ENCODE results near the gene NSG2.

NSG2 gene

GRCh38 chr5:174047472-174048099 is 2.1 kb downstream of the NSG2 start:
- H3K27me3 Mint-ChIP-seq: peaks cover 31% of the 10 kb centered on the region
- H3K4me3 Mint-ChIP-seq: no peak overlapping the region
- no peaks in the 10 kb centered on the region for H3K36me3 Mint-ChIP-seq
- peaks cover 7% of the 10 kb centered on the region for H3K9me3 Mint-ChIP-seq (ENCODE audit: low read depth)
- H3K4me1 Mint-ChIP-seq (ENCODE audit: low read depth): no peaks in the 10 kb centered on the region
- no peak overlapping the region for H3K27ac Mint-ChIP-seq

GRCh38 chr5:174052636-174053035 is 7.1 kb downstream of the NSG2 start:
- Mint-ChIP-seq H3K9me3 (ENCODE audit: low read depth) (no peaks in the 10 kb centered on the region), H3K27me3 (peaks cover 5% of the 10 kb centered on the region), H3K4me1 (ENCODE audit: low read depth) (no peaks in the 10 kb centered on the region), H3K36me3 (no peaks in the 10 kb centered on the region), H3K27ac (no peak overlapping the region), H3K4me3 (no peak overlapping the region)

DNA sequence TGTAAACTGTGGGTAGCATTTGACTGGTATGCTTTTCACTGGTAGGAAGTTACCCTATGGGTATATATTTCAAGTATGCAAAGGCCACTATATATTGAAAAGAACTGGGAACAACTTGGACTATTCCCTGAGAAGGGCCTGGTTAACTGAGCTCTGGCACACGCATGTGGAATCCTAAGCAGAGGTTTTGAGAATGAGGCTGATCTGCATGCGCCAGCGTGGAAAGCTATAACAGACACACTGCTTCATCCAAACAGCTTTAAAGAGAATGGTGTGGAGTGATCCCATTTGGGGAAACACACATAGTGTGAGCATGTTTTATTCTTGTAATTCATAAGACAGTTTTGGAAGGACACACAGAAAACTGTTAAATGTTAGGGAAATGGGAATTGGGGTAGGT is 8.4 kb downstream of the NSG2 start:
- Mint-ChIP-seq H3K9me3 (ENCODE audit: low read depth) (no peaks in the 10 kb centered on the region), H3K27ac (no peak overlapping the region), H3K36me3 (no peaks in the 10 kb centered on the region), H3K27me3 (peaks cover 3% of the 10 kb centered on the region), H3K4me1 (ENCODE audit: low read depth) (no peaks in the 10 kb centered on the region), H3K4me3 (no peak overlapping the region)

DNA sequence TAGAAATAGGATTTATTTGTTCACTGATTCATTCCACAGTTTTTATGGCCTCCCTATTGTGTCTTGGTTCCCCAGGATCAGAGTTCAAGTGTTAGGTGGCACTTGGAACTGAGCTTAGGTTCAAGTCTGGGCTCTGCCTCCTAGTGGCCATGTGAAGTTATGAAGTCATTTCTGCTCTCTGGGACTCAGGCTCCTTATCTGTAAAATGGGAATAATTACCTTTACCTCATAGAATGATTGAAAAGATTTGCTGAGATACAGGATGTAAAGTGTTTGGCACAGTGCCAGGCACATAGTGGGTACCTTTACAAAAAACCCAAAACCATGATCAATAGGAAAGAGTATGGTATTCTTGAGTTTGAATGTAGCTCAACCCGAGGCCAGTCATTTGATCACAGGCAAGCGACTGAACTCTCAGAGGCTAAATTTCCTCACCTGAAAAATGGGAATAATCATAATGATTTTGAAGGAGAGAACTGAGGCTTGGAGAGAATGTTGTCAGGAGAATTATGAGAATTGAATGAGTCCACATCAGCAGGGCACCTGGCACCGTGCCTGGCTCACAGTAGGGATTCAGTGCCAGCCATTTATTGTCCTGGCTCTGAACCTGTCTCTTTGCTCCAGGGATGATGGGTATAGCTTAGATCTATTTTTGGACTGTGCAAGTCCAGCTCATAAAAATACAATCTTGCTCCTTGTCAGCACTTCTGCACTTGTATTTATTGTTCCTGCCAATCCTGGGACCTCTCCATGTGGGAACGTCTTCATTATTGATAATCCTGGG is 10.8 kb downstream of the NSG2 start:
- Mint-ChIP-seq H3K27me3 (peaks cover 5% of the 10 kb centered on the region), H3K36me3 (no peaks in the 10 kb centered on the region), H3K9me3 (ENCODE audit: low read depth) (no peaks in the 10 kb centered on the region), H3K4me1 (ENCODE audit: low read depth) (no peaks in the 10 kb centered on the region), H3K27ac (no peak overlapping the region), H3K4me3 (no peak overlapping the region)

- H3K4me3 Mint-ChIP-seq: no peak overlapping the region
- H3K27me3 Mint-ChIP-seq: peaks cover 4% of the 10 kb centered on the region
- no peaks in the 10 kb centered on the region for H3K36me3 Mint-ChIP-seq
- no peak overlapping the region for H3K27ac Mint-ChIP-seq
- H3K4me1 Mint-ChIP-seq (ENCODE audit: low read depth): no peaks in the 10 kb centered on the region
- no peaks in the 10 kb centered on the region for H3K9me3 Mint-ChIP-seq (ENCODE audit: low read depth)
These were observed 11.7 kb downstream of the NSG2 start for GRCh38 chr5:174057206-174057605.

- Mint-ChIP-seq H3K27ac (no peak overlapping the region), H3K4me1 (ENCODE audit: low read depth) (no peaks in the 10 kb centered on the region)
These were observed 13.1 kb downstream of the NSG2 start for GRCh38 chr5:174058433-174059122.

GRCh38 chr5:174059247-174059646 is 13.7 kb downstream of the NSG2 start:
- Mint-ChIP-seq H3K36me3 (no peaks in the 10 kb centered on the region), H3K27me3 (peaks cover 8% of the 10 kb centered on the region), H3K9me3 (ENCODE audit: low read depth) (no peaks in the 10 kb centered on the region), H3K27ac (no peak overlapping the region), H3K4me3 (no peak overlapping the region), H3K4me1 (ENCODE audit: low read depth) (no peaks in the 10 kb centered on the region)

More at GRCh38 chr5:174058433-174059122, 13.1 kb downstream of the NSG2 start:
- no peaks in the 10 kb centered on the region for H3K9me3 Mint-ChIP-seq (ENCODE audit: low read depth)
- no peaks in the 10 kb centered on the region for H3K36me3 Mint-ChIP-seq
- H3K4me3 Mint-ChIP-seq: no peak overlapping the region
- H3K27me3 Mint-ChIP-seq: peaks cover 8% of the 10 kb centered on the region

- Mint-ChIP-seq H3K36me3 (no peaks in the 10 kb centered on the region), H3K4me1 (ENCODE audit: low read depth) (no peaks in the 10 kb centered on the region), H3K9me3 (ENCODE audit: low read depth) (no peaks in the 10 kb centered on the region), H3K27ac (no peak overlapping the region), H3K4me3 (no peak overlapping the region), H3K27me3 (peaks cover 12% of the 10 kb centered on the region)
These were observed 17.7 kb downstream of the NSG2 start for GRCh38 chr5:174063082-174063756.

DNA sequence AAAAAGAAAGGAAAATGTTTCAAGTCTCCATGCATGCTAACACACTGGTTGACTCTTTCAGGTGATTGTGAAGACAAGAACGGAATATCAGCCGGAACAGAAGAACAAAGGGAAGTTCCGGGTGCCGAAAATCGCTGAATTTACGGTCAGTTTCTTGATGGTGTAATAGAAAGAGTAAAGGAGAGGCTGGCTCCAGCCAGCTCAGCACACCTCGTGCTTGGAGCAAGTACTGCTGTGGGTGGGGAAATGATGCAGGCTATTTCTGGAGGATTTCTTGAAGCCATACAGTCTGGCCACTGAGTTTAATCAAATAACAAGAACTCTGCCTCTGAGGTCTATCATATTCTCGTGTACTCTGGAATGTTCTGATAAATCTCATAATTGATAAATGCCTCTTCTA is 18.7 kb downstream of the NSG2 start:
- Mint-ChIP-seq H3K4me1 (ENCODE audit: low read depth) (no peaks in the 10 kb centered on the region), H3K4me3 (no peak overlapping the region), H3K27ac (no peak overlapping the region), H3K9me3 (ENCODE audit: low read depth) (no peaks in the 10 kb centered on the region), H3K36me3 (no peaks in the 10 kb centered on the region), H3K27me3 (peaks cover 12% of the 10 kb centered on the region)

DNA sequence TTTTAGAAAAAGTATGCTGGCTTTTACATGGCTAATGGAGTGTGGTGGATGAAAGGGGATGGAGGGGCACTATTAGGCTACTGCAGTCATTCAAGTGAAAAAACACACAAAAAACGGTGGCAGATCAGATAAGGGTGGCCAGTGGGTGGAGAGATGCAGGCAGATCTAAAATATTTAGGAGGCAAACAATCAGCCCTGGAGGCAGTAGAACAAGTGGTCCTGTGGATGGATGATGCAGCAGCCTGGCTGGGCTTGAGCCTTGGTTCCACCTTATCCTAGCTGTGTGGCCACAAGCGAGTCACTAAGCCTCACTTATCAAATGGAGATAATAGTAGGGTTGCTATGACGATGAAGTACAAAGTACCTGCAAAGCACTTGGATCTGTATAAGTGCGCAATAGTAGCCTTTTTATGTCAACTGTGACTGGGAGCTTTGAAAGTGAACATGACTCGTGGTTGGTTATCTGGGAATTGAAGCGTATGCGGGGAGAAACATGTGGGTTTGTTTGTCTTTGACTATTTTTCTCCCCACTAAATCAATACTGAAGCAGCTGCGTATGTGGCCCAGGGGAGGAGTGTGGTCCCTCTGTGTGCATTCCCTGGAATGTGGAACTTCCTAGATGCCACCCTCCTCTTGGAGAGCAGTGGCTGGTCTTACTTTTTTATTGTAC is 20.2 kb downstream of the NSG2 start:
- H3K27me3 Mint-ChIP-seq: peaks cover 13% of the 10 kb centered on the region
- H3K9me3 Mint-ChIP-seq (ENCODE audit: low read depth): no peaks in the 10 kb centered on the region
- H3K27ac Mint-ChIP-seq: no peak overlapping the region

DNA sequence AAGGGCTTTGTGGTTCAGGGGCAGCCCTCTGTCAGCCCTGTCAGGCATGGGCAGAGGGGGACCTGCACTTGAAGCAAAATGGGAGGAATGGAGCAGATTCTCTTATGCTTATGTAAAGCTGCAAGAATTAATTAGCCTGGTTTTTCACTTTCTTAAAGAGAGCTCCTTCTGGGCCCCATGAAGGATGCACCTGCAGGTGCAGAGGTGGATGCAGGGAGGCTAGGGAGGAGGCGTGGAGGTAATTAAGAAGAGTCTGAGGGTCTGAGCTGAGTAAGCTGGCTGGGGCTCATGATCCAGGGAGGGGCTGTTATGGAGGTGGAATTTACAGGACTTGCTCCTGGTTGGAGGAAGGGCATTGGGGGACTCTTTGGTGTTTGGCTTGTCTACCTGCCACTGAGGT is 22.0 kb downstream of the NSG2 start:
- peaks cover 10% of the 10 kb centered on the region for H3K27me3 Mint-ChIP-seq
- H3K27ac Mint-ChIP-seq: no peak overlapping the region
- H3K4me3 Mint-ChIP-seq: no peak overlapping the region
- H3K36me3 Mint-ChIP-seq: no peaks in the 10 kb centered on the region
- no peaks in the 10 kb centered on the region for H3K9me3 Mint-ChIP-seq (ENCODE audit: low read depth)
- H3K4me1 Mint-ChIP-seq (ENCODE audit: low read depth): no peaks in the 10 kb centered on the region

More for the DNA sequence above, 20.2 kb downstream of the NSG2 start:
- H3K4me1 Mint-ChIP-seq (ENCODE audit: low read depth): no peaks in the 10 kb centered on the region
- H3K36me3 Mint-ChIP-seq: no peaks in the 10 kb centered on the region
- H3K4me3 Mint-ChIP-seq: no peak overlapping the region

DNA sequence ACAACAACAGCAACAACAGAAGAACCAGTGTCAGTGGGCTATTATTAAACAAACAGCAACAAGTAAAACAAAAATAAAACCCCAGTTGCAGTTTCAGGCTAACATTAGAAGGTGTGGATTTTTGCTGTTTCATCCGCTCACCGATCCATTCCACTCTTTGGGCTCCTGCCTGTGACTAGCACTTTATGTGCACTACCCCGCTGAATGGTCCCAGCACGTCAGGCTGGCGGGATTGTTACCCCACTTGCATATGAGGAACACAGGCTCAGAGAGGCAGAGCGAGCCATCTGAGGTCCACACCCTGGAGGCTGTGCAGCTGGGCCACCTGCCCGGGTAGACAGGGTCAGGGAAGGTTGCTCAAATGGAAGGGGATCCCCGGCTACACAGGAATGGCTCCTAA is 26.0 kb downstream of the NSG2 start:
- Mint-ChIP-seq H3K9me3 (ENCODE audit: low read depth) (no peaks in the 10 kb centered on the region), H3K4me3 (no peak overlapping the region), H3K27me3 (peaks cover 2% of the 10 kb centered on the region), H3K4me1 (ENCODE audit: low read depth) (no peaks in the 10 kb centered on the region), H3K36me3 (no peaks in the 10 kb centered on the region), H3K27ac (no peak overlapping the region)

DNA sequence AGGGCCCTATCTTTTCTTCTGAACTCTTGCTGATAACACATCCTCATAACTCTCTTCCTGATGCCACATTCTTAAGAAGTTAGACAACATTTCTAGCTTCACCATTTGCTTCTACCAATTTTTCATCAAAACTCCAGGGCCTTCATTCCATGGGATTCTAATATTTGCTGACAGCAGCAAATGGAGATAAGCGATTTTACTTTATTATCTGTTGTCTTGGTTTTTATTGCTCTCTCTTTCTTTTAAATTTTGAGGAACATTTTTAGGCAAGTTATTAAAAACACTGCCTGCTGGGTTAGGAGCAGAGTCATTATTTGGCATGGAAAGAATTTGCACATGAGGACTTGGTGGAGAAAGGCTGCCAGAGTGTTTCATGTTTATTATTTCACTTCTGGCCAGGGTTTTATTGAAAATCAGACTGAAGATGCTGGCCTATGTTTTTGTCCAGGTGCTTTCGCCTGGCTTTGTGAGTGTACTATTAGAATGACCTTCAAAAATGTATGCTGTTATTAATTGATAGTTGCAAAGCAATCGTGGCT is 27.7 kb downstream of the NSG2 start:
- H3K27me3 Mint-ChIP-seq: peaks cover 2% of the 10 kb centered on the region
- no peak overlapping the region for H3K4me3 Mint-ChIP-seq
- no peaks in the 10 kb centered on the region for H3K9me3 Mint-ChIP-seq (ENCODE audit: low read depth)
- no peaks in the 10 kb centered on the region for H3K36me3 Mint-ChIP-seq
- no peak overlapping the region for H3K27ac Mint-ChIP-seq
- H3K4me1 Mint-ChIP-seq (ENCODE audit: low read depth): no peaks in the 10 kb centered on the region

GRCh38 chr5:174074369-174074768 is 28.9 kb downstream of the NSG2 start:
- H3K9me3 Mint-ChIP-seq (ENCODE audit: low read depth): no peaks in the 10 kb centered on the region
- no peak overlapping the region for H3K4me3 Mint-ChIP-seq
- H3K27ac Mint-ChIP-seq: no peak overlapping the region
- no peaks in the 10 kb centered on the region for H3K4me1 Mint-ChIP-seq (ENCODE audit: low read depth)
- peaks cover 2% of the 10 kb centered on the region for H3K27me3 Mint-ChIP-seq
- H3K36me3 Mint-ChIP-seq: no peaks in the 10 kb centered on the region
